SK-N-SH treated with all-trans-retinoic acid at 6 μM for 48 hours (cell line): Measurements from ENCODE around the gene PQBP1.
A peak's percentile ranks its signal among the peaks of the same experiment; 100 is the strongest.
"Not testable (repeated sequence)": the region's sequence is repeated elsewhere in the genome, so short reads cannot be mapped to it uniquely, and the experiment has no call there.

Experiments
- ATAC-seq: fragments of 200-7000 bp; cut with Tn5 transposase; 3 replicates; pipeline ENCODE4 v1.9.1; 2020; ENCODE audit warnings: mild to moderate bottlenecking, moderate library complexity
- ARNTL ChIP-seq: fragments of 450-650 bp; formaldehyde crosslinking; IDR thresholded peaks from 2 replicates; pipeline ENCODE4 v1.5.0; 2020; ENCODE audit warnings: low read depth, mild to moderate bottlenecking, moderate library complexity, borderline replicate concordance
- CREB5 ChIP-seq: fragments of 250-450 bp; sonication (Bioruptor Pico); IDR thresholded peaks from 2 replicates; pipeline ENCODE4 v1.5.1; 2020; ENCODE audit warnings: low read depth, mild to moderate bottlenecking, moderate library complexity
- CSDC2 ChIP-seq: fragments of 250-450 bp; sonication (Bioruptor Pico); IDR thresholded peaks from 2 replicates; pipeline ENCODE4 v1.5.0; 2020; ENCODE audit warnings: mild to moderate bottlenecking, moderate library complexity
- CSRNP3 ChIP-seq: fragments of 250-450 bp; sonication (Bioruptor Pico); IDR thresholded peaks from 2 replicates; pipeline ENCODE4 v1.5.1; 2021; ENCODE audit warnings: mild to moderate bottlenecking, moderate library complexity
- ESRRG ChIP-seq: fragments of 250-450 bp; sonication (Bioruptor Pico); IDR thresholded peaks from 2 replicates; pipeline ENCODE4 v1.6.1; 2021; ENCODE audit warnings: mild to moderate bottlenecking
- GLIS3 ChIP-seq: fragments of 250-450 bp; sonication (Bioruptor Pico); IDR thresholded peaks from 2 replicates; pipeline ENCODE4 v1.5.0; 2020; ENCODE audit warnings: mild to moderate bottlenecking, moderate library complexity
- ISL1 ChIP-seq: fragments of 250-450 bp; sonication (Bioruptor Pico); IDR thresholded peaks from 2 replicates; pipeline ENCODE4 v2.1.2; 2022; ENCODE audit warnings: mild to moderate bottlenecking, moderate library complexity
- OSR1 ChIP-seq: fragments of 250-450 bp; sonication (Bioruptor Pico); IDR thresholded peaks from 2 replicates; pipeline ENCODE4 v1.8.0; 2022; ENCODE audit warnings: moderate library complexity, mild to moderate bottlenecking, inconsistent platforms
- POU6F1 ChIP-seq: fragments of 250-450 bp; sonication (Bioruptor Pico); IDR thresholded peaks from 2 replicates; pipeline ENCODE4 v1.8.0; 2021; ENCODE audit warnings: low read depth, mild to moderate bottlenecking, moderate library complexity, borderline replicate concordance
- PPARA ChIP-seq: fragments of 250-450 bp; sonication (Bioruptor Pico); IDR thresholded peaks from 2 replicates; pipeline ENCODE4 v1.5.0; 2020; ENCODE audit warnings: mild to moderate bottlenecking, borderline replicate concordance
- RARB ChIP-seq: fragments of 250-450 bp; sonication (Bioruptor Pico); IDR thresholded peaks from 2 replicates; pipeline ENCODE4 v1.8.0; 2021; ENCODE audit warnings: mild to moderate bottlenecking, moderate library complexity
- SNAI2 ChIP-seq: fragments of 250-450 bp; sonication (Bioruptor Pico); IDR thresholded peaks from 2 replicates; pipeline ENCODE4 v1.5.0; 2020; ENCODE audit warnings: mild to moderate bottlenecking, moderate library complexity
- TOX ChIP-seq: fragments of 250-450 bp; sonication (Bioruptor Pico); IDR thresholded peaks from 2 replicates; pipeline ENCODE4 v1.8.0; 2021; ENCODE audit warnings: mild to moderate bottlenecking, moderate library complexity, borderline replicate concordance
- ZC3H10 ChIP-seq: fragments of 250-450 bp; sonication (Bioruptor Pico); IDR thresholded peaks from 2 replicates; pipeline ENCODE4 v1.5.1; 2021; ENCODE audit warnings: mild to moderate bottlenecking, moderate library complexity
- ZFP3 ChIP-seq: fragments of 250-450 bp; sonication (Bioruptor Pico); IDR thresholded peaks from 2 replicates; pipeline ENCODE4 v1.5.0; 2020; ENCODE audit warnings: mild to moderate bottlenecking, moderate library complexity
- ZFP30 ChIP-seq: fragments of 450-650 bp; formaldehyde crosslinking; IDR thresholded peaks from 2 replicates; pipeline ENCODE4 v1.5.0; 2022; ENCODE audit warnings: mild to moderate bottlenecking, moderate library complexity
- ZNF565 ChIP-seq: fragments of 450-650 bp; formaldehyde crosslinking; conservative IDR thresholded peaks from 2 replicates; pipeline ENCODE4 v1.5.0; 2020; ENCODE audit warnings: low read depth, mild to moderate bottlenecking, moderate library complexity
- ZNF8 ChIP-seq: fragments of 450-650 bp; formaldehyde crosslinking; IDR thresholded peaks from 2 replicates; pipeline ENCODE4 v1.5.0; 2020; ENCODE audit warnings: mild to moderate bottlenecking, moderate library complexity

PQBP1 gene

GRCh38 chrX:48854898-48855297 lies 42.8 kb upstream of the PQBP1 start:
- no peak for ATAC-seq
- no peak for TF ChIP-seq CREB5 (CRISPR knock-in tag)
- no peak for TF ChIP-seq OSR1 (CRISPR knock-in tag)
- TF ChIP-seq ZFP30 (CRISPR knock-in tag): no peak

GRCh38 chrX:48864210-48864609 lies 33.5 kb upstream of the PQBP1 start:
- ATAC-seq: peak; percentile 76
- TF ChIP-seq CSRNP3 (no peak), ISL1 (CRISPR knock-in tag) (peak; percentile 67), CREB5 (CRISPR knock-in tag) (no peak), ZFP30 (CRISPR knock-in tag) (no peak)

- not testable (repeated sequence) for ATAC-seq
Observed at GRCh38 chrX:48872017-48872416, 25.7 kb upstream of the PQBP1 start.

GRCh38 chrX:48876944-48877343 lies 20.8 kb upstream of the PQBP1 start:
- not testable (repeated sequence) for ATAC-seq

GRCh38 chrX:48883729-48884128 lies 14.0 kb upstream of the PQBP1 start:
- TF ChIP-seq ZNF565 (CRISPR knock-in tag) (no peak), RARB (CRISPR knock-in tag) (no peak), ZC3H10 (CRISPR knock-in tag) (no peak), ZFP3 (CRISPR knock-in tag) (no peak), ZNF8 (no peak), GLIS3 (CRISPR knock-in tag) (no peak)
- ATAC-seq: peak; percentile 86

- not testable (repeated sequence) for ATAC-seq
Observed at GRCh38 chrX:48886586-48886985, 11.1 kb upstream of the PQBP1 start.

- no peak for ATAC-seq
- TF ChIP-seq ZC3H10 (CRISPR knock-in tag) (no peak), CSDC2 (CRISPR knock-in tag) (no peak), CSRNP3 (no peak), SNAI2 (CRISPR knock-in tag) (no peak), RARB (CRISPR knock-in tag) (no peak), TOX (CRISPR knock-in tag) (no peak), ESRRG (CRISPR knock-in tag) (no peak), ZFP30 (CRISPR knock-in tag) (no peak), ZNF565 (CRISPR knock-in tag) (no peak), POU6F1 (CRISPR knock-in tag) (no peak), PPARA (no peak), GLIS3 (CRISPR knock-in tag) (no peak), ZNF8 (no peak), ARNTL (CRISPR knock-in tag) (no peak), OSR1 (CRISPR knock-in tag) (no peak)
- TF ChIP-seq, all 23 proteins: peak for 0
Observed at GRCh38 chrX:48890296-48890925, 7.3 kb upstream of the PQBP1 start.
